A549 (cell line): ENCODE data around the gene ARPP21. TPM values are rescaled to one million over a fixed set of nuclear protein-coding genes. Genes with fewer than 3 reads are reported as not detected.

Experiments
- ATAC-seq, 2 experiments: fragments of 200-7000 bp in 1 of 2; fragments of >200 bp in 1 of 2; cut with Nextera tagmentation in 1 of 2; cut with Tn5 transposase in 1 of 2; 3 replicates each; pipeline versions ENCODE4 v1.8.0 to v1.9.1; 2018 to 2020; ENCODE audit warnings: mild to moderate bottlenecking in 1 of 2, moderate library complexity in 1 of 2
- CTCF ChIA-PET: fragments of 300-600 bp; sonication (Branson Sonifier 250); formaldehyde crosslinking; extraction: SDS; loops from one replicate; lab custom pipeline; 2021; ENCODE audit warnings: antibody characterized with exemption, inconsistent platforms; lab: Yijun Ruan, JAX
- POLR2A ChIA-PET: fragments of 350-600 bp; formaldehyde crosslinking; extraction: SDS; loops from one replicate; lab custom pipeline; 2021; ENCODE audit warnings: antibody characterized with exemption, inconsistent platforms; lab: Yijun Ruan, JAX
- DNase-seq, 2 experiments: peaks; one replicate each; pipeline versions ENCODE4 v3.0.0 to v3.0.0-alpha.2; 2011 to 2016; ENCODE audit warnings: low read depth in 1 of 2, low spot score in 1 of 2
- FAIRE-seq: peaks from 2 replicates; lab custom pipeline; 2011; peaks lifted over from hg19 to GRCh38; lab: Jason Lieb, UNC
- H3K27ac ChIP-seq, 2 experiments: fragments of >200 bp; sonication (Bioruptor Twin); formaldehyde crosslinking; 3 replicates each; pipeline ENCODE4 v1.5.1; 2016 to 2017
- H3K4me1 ChIP-seq: fragments of >200 bp; sonication (Bioruptor Twin); formaldehyde crosslinking; 3 replicates; pipeline ENCODE4 v1.6.1; 2016
- H3K4me2 ChIP-seq: fragments of >200 bp; sonication (Bioruptor Twin); formaldehyde crosslinking; 3 replicates; pipeline ENCODE4 v1.6.1; 2016
- H3K4me3 ChIP-seq: fragments of >200 bp; sonication (Bioruptor Twin); formaldehyde crosslinking; 3 replicates; pipeline ENCODE4 v1.5.1; 2016
- H3K9me3 ChIP-seq: fragments of >200 bp; sonication (Bioruptor Twin); formaldehyde crosslinking; 3 replicates; pipeline ENCODE4 v1.6.1; 2016
- BCL3 ChIP-seq: fragments of >200 bp; sonication (Bioruptor Twin); formaldehyde crosslinking; IDR thresholded peaks from 3 replicates; pipeline ENCODE4 v1.6.1; 2016
- CBX2 ChIP-seq: fragments of 200-600 bp; sonication (generic); IDR thresholded peaks from 2 replicates; pipeline ENCODE4 v1.6.1; 2016; ENCODE audit warnings: low read depth, mild to moderate bottlenecking, borderline replicate concordance
- CBX8 ChIP-seq: fragments of 200-600 bp; sonication (generic); IDR thresholded peaks from 2 replicates; pipeline ENCODE4 v1.6.1; 2016
- CEBPB ChIP-seq, 2 experiments: fragments of >200 bp in 1 of 2; sonication (Bioruptor Twin) in 1 of 2; formaldehyde crosslinking in 1 of 2; IDR thresholded peaks; 2 replicates each; pipeline ENCODE4 v1.6.1; 2012 to 2016
- E2F6 ChIP-seq: IDR thresholded peaks from 2 replicates; pipeline ENCODE4 v1.6.1; 2012; ENCODE audit warnings: low read depth, borderline replicate concordance
- ESRRA ChIP-seq: fragments of 150-350 bp; IDR thresholded peaks from 2 replicates; pipeline ENCODE4 v1.6.1; 2014; ENCODE audit warnings: mild to moderate bottlenecking, low read length, borderline replicate concordance
- HDAC2 ChIP-seq: fragments of 200-600 bp; sonication (generic); IDR thresholded peaks from 2 replicates; pipeline ENCODE4 v1.6.1; 2016
- HMGXB4 ChIP-seq: fragments of 250-450 bp; sonication (Bioruptor Pico); IDR thresholded peaks from 2 replicates; pipeline ENCODE4 v1.5.0; 2021; ENCODE audit warnings: mild to moderate bottlenecking, moderate library complexity, borderline replicate concordance
- JUNB ChIP-seq: fragments of >200 bp; sonication (Bioruptor Twin); formaldehyde crosslinking; IDR thresholded peaks from 2 replicates; pipeline ENCODE4 v1.6.1; 2016
- KDM1A ChIP-seq: fragments of 200-600 bp; sonication (generic); IDR thresholded peaks from 2 replicates; pipeline ENCODE4 v1.6.1; 2016; ENCODE audit warnings: low read depth, mild to moderate bottlenecking
- KDM5A ChIP-seq: fragments of 200-600 bp; sonication (generic); IDR thresholded peaks from 2 replicates; pipeline ENCODE4 v1.6.1; 2016; ENCODE audit warnings: antibody characterized with exemption, mild to moderate bottlenecking
- MAX ChIP-seq: IDR thresholded peaks from 2 replicates; pipeline ENCODE4 v1.6.1; 2012
- MYC ChIP-seq: IDR thresholded peaks from 2 replicates; pipeline ENCODE4 v1.6.1; 2012; ENCODE audit warnings: mild to moderate bottlenecking, inconsistent platforms, low read length, improper control_type of control experiment, borderline replicate concordance
- NFE2L2 ChIP-seq: fragments of 150-350 bp; conservative IDR thresholded peaks from 2 replicates; pipeline ENCODE4 v1.6.1; 2014; ENCODE audit warnings: low read length
- PBX3 ChIP-seq: IDR thresholded peaks from 2 replicates; pipeline ENCODE4 v1.6.1; 2012
- RAD21 ChIP-seq, 2 experiments: fragments of >200 bp in 1 of 2; sonication (Bioruptor Twin) in 1 of 2; formaldehyde crosslinking in 1 of 2; IDR thresholded peaks in 1 of 2; conservative IDR thresholded peaks in 1 of 2; 2 replicates in 1 of 2; 3 replicates in 1 of 2; pipeline ENCODE4 v1.6.1; 2012 to 2018; ENCODE audit warnings: inconsistent platforms in 1 of 2
- RCOR1 ChIP-seq: fragments of 150-350 bp; IDR thresholded peaks from 2 replicates; pipeline ENCODE4 v1.6.1; 2014; ENCODE audit warnings: antibody characterized with exemption, low read length, low read depth
- RNF2 ChIP-seq: fragments of 200-600 bp; sonication (generic); IDR thresholded peaks from 2 replicates; pipeline ENCODE4 v1.6.1; 2016; ENCODE audit warnings: low read depth, mild to moderate bottlenecking, antibody characterized with exemption, moderate library complexity, borderline replicate concordance
- SMC3 ChIP-seq: fragments of >200 bp; sonication (Bioruptor Twin); formaldehyde crosslinking; IDR thresholded peaks from 3 replicates; pipeline ENCODE4 v1.6.1; 2018; ENCODE audit warnings: inconsistent platforms
- ZFP36 ChIP-seq: fragments of 450-650 bp; IDR thresholded peaks from 2 replicates; pipeline ENCODE4 v1.6.1; 2014; ENCODE audit warnings: borderline replicate concordance; ENCODE audit not compliant: partially characterized antibody
- ZSCAN20 ChIP-seq: fragments of 250-450 bp; sonication (Bioruptor Pico); IDR thresholded peaks from 2 replicates; pipeline ENCODE4 v1.8.0; 2022; ENCODE audit warnings: mild to moderate bottlenecking, moderate library complexity
- WGBS: methylation state at CpG from one replicate; pipeline ENCODE4 v1.1.6; 2017; ENCODE audit errors: missing lambda C conversion rate; 5-methylcytosine and 5-hydroxymethylcytosine counted together
- polyA plus RNA-seq, 4 experiments: library from polyadenylated mRNA; depleted of rRNA in 3 of 4; stranded (reverse); fragments of >200 nt; fragmentation: RNase III in 1 of 4; extraction: RNeasy Plus Mini Kit Qiagen cat#74134 plus additional on column Dnase treatment in 1 of 4; gene quantifications; 2 replicates in 3 of 4; 3 replicates in 1 of 4; pipeline ENCODE4 v1.2.3, GENCODE V29; 2011 to 2017

Gene ARPP21
- polyA plus RNA-seq, 2 of the 4 experiments (the other 2 are of a cell fraction) = 0.03 TPM; not detected in 1

- WGBS = 48% methylated on average over 3 of the region's 3 CpGs
- FAIRE-seq = no peak
- Histone ChIP-seq H3K9me3 (no peaks in the 10 kb centered on the region), H3K4me1 (no peaks in the 10 kb centered on the region), H3K4me2 (no peak overlapping the region)
- TF ChIP-seq ZSCAN20 = no peak
- no peak for TF ChIP-seq NFE2L2
- no peak for TF ChIP-seq JUNB
- no peak for TF ChIP-seq SMC3
- no peak for TF ChIP-seq KDM5A
- no peak for TF ChIP-seq ESRRA
- TF ChIP-seq CEBPB (IDR thresholded peaks at IDR 0.05) = no peak
- no peak for TF ChIP-seq RCOR1
- no peak for TF ChIP-seq E2F6
- TF ChIP-seq MAX = no peak
- TF ChIP-seq CBX2 = no peak
- no peak for TF ChIP-seq PBX3
- no peak for TF ChIP-seq RNF2
- no peak for TF ChIP-seq ZFP36
- TF ChIP-seq MYC = no peak
- TF ChIP-seq, all 56 proteins: peak for 0
- ATAC-seq (no peak), DNase-seq (no peak)
- Histone ChIP-seq H3K27ac (no peak overlapping the region), H3K4me3 (no peak overlapping the region)
- POLR2A ChIA-PET = no interaction called here
- CTCF ChIA-PET = no interaction called here
These were observed 49.5 kb downstream of the ARPP21 start for GRCh38 chr3:35688826-35689225.

GRCh38 chr3:35690271-35690670 lies 50.9 kb downstream of the ARPP21 start:
- H3K4me1 ChIP-seq = no peaks in the 10 kb centered on the region
- ChIA-PET POLR2A (no interaction called here), CTCF (interaction anchor here (1.4 kb wide), 1 partner anchor 218 kb away, joined by 5 read pairs; no protein-coding TSS in a partner anchor)
- H3K4me2 ChIP-seq = no peak overlapping the region
- H3K4me3 ChIP-seq = no peak overlapping the region
- DNase-seq (no peak), ATAC-seq (no peak), FAIRE-seq (no peak)
- no peaks in the 10 kb centered on the region for H3K9me3 ChIP-seq
- H3K27ac ChIP-seq = no peak overlapping the region
- WGBS = 52% methylated on average over 4 of the region's 4 CpGs
- TF ChIP-seq HMGXB4 (no peak), BCL3 (no peak), RCOR1 (no peak), CBX8 (no peak), RAD21 (conservative IDR thresholded peaks at IDR 0.05 in 1 of 2, IDR thresholded peaks at IDR 0.05 in 1 of 2) (no peak), HDAC2 (no peak), PBX3 (no peak), NFE2L2 (no peak), KDM1A (no peak), ZFP36 (no peak)
- TF ChIP-seq, all 56 proteins: peak for 0
